ENCODE results near the gene FIG4. TPM values are rescaled to one million over a fixed set of nuclear protein-coding genes. Genes with fewer than 3 reads are reported as not detected.

The FIG4 gene
- total RNA-seq, 4 donors from 2014 or later, result 13.5 to 45.6 (median 19.6) TPM

GRCh38 chr6:109772883-109773431, 81.9 kb downstream of the FIG4 start:
- TF ChIP-seq CTCF (IDR thresholded peaks at IDR 0.05; ENCODE audit: low read depth), result no peak

GRCh38 chr6:109781001-109781400, 89.9 kb downstream of the FIG4 start:
- no peak for TF ChIP-seq CTCF (IDR thresholded peaks at IDR 0.05; ENCODE audit: low read depth)

- TF ChIP-seq CTCF (IDR thresholded peaks at IDR 0.05; ENCODE audit: low read depth), result no peak
Observed at GRCh38 chr6:109782491-109782999, 91.4 kb downstream of the FIG4 start.

- TF ChIP-seq CTCF (IDR thresholded peaks at IDR 0.05; ENCODE audit: low read depth), result no peak
Observed at GRCh38 chr6:109783250-109783986, 92.3 kb downstream of the FIG4 start.

GRCh38 chr6:109787312-109787711, 96.2 kb downstream of the FIG4 start:
- no peak for TF ChIP-seq CTCF (IDR thresholded peaks at IDR 0.05; ENCODE audit: low read depth)

- TF ChIP-seq CTCF (IDR thresholded peaks at IDR 0.05; ENCODE audit: low read depth), result no peak
Observed at GRCh38 chr6:109788687-109789086, 97.6 kb downstream of the FIG4 start.

GRCh38 chr6:109790131-109790530, 99.0 kb downstream of the FIG4 start:
- TF ChIP-seq CTCF (IDR thresholded peaks at IDR 0.05; ENCODE audit: low read depth), result no peak

Data from subcutaneous adipose tissue (tissue), 4 donors.